Endothelial cell of umbilical vein (primary cell): ENCODE measurements around the gene PMVK.

Experiments used
- EZH2 ChIP-seq: IDR thresholded peaks from 2 replicates; pipeline ENCODE4 v1.6.1; 2012; ENCODE audit warnings: borderline replicate concordance, low read depth, mild to moderate bottlenecking, moderate library complexity, low read length, inconsistent platforms; ENCODE audit not compliant: severe bottlenecking
- POLR2A ChIP-seq: IDR thresholded peaks from 2 replicates; pipeline ENCODE4 v1.6.1; 2012; ENCODE audit warnings: low read depth, mild to moderate bottlenecking, control low read depth, low read length
- TF ChIP-seq, protein P1 (sequence below), 2 donors: IDR thresholded peaks; 1 replicate in 1 of 2; 2 replicates in 1 of 2; pipeline ENCODE4 v1.5.1; 2011; ENCODE audit warnings: low read length in 2 of 2, mild to moderate bottlenecking in 2 of 2, moderate library complexity in 2 of 2, control low read depth in 1 of 2, inconsistent platforms in 1 of 2, low read depth in 1 of 2; ENCODE audit not compliant: insufficient read depth in 1 of 2; ENCODE audit errors: extremely low read depth in 1 of 2
- TF ChIP-seq, protein P2 (sequence below): IDR thresholded peaks from 2 replicates; pipeline ENCODE4 v1.6.1; 2011; ENCODE audit not compliant: insufficient read depth, insufficient read length

DNA sequence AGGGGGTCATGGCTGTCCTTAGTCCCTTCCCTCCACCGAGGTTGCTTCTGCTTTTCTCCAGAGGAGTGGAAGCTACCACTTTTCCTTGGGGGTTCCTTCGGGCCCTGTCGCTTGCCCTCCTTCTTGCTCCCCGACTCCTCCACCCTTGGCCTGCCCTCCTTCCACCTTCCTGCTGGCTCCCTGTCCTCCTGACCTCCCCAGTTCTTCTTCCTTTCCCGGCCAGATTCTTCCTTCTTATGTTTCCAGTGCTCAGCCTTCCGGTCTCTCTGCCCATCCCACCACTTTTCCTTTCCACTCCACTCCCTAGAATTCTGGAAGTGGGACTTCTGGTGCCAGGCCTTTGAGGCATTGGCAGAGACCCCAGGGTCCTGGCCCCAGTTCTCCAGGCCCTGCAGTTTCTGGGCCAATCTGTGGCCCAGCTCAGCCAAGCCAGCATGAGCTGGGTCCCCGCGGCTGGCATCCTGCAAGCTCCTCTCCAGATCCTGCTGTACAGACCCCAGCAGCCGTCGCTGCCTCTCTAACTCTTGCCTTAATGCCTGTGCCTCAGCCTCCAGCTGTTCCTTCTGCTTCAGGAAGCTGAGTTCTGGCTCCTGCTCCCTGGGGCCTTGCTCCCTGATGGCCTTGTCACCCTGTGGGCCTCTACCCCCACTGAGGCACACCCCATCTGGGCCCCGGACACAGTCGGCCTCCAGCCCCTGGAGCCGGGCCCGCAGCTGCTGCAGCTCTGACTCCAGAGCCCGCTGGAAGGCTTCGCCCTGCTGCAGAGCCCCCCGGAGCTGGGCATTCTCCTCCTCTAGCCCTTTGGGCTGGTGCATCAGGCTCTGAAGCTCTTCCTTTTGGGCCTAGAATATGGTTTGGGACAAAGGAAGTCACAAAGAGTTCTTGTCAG lies 9.7 kb upstream of the PMVK start:
- TF ChIP-seq, protein P1, sequence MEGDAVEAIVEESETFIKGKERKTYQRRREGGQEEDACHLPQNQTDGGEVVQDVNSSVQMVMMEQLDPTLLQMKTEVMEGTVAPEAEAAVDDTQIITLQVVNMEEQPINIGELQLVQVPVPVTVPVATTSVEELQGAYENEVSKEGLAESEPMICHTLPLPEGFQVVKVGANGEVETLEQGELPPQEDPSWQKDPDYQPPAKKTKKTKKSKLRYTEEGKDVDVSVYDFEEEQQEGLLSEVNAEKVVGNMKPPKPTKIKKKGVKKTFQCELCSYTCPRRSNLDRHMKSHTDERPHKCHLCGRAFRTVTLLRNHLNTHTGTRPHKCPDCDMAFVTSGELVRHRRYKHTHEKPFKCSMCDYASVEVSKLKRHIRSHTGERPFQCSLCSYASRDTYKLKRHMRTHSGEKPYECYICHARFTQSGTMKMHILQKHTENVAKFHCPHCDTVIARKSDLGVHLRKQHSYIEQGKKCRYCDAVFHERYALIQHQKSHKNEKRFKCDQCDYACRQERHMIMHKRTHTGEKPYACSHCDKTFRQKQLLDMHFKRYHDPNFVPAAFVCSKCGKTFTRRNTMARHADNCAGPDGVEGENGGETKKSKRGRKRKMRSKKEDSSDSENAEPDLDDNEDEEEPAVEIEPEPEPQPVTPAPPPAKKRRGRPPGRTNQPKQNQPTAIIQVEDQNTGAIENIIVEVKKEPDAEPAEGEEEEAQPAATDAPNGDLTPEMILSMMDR (IDR thresholded peaks at IDR 0.05; ENCODE audit: extremely low read depth in 1 of 2, insufficient read depth in 1 of 2, low read depth in 1 of 2, low read length in 2 of 2) = no peak
- TF ChIP-seq, protein P2, sequence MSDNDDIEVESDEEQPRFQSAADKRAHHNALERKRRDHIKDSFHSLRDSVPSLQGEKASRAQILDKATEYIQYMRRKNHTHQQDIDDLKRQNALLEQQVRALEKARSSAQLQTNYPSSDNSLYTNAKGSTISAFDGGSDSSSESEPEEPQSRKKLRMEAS = no peak
- no peak for TF ChIP-seq POLR2A
- TF ChIP-seq EZH2 = no peak
